ENCODE measurements around the gene FGF4.

FGF4 gene

DNA sequence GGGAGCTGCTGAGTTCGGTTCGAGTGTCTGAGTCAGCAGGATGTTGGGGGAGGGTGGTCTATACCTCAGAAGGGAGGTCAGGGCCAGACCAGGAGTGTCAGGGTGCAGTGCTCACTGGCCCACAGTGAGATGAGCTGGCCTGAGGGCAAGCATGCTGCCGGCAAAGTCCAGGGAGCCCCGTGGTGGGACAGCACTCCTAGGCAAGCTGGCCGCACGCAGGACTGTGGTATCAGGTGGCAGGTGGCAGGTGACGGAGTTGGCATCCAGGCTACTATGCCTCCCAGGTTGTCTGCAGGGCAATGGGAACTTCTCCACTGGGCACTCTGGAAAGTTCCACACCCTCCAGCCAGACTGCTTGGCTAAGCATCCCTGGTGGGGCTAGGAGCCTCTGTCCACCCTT, 39.3 kb upstream of the FGF4 start:
- no peak for DNase-seq
- TF ChIP-seq POLR2A (IDR thresholded peaks at IDR 0.05; ENCODE audit: low read length) = no peak
- no peak for TF ChIP-seq GATA1 (IDR thresholded peaks at IDR 0.05; ENCODE audit: low read depth, low read length)

DNA sequence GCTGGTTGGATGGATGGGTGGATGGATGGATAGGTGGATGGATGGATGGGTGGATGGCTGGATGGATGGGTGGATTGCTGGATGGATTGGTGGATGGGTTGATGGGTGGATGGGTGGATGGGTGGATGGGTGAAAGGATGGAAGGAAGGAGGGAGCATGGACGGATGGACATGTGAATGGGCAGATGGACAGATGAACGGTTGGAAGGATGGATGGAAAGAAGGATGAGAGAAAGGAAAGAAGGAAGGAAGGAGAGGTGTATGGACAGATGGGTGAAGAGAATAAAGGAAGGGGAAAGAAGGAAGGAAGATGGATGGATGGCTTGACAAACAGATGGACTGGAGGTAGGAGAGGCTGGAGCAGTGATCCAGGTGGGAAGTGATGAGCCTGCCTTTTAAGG, 38.7 kb upstream of the FGF4 start:
- no peak for DNase-seq
- TF ChIP-seq GATA1 (IDR thresholded peaks at IDR 0.05; ENCODE audit: low read depth, low read length) (no peak), POLR2A (IDR thresholded peaks at IDR 0.05; ENCODE audit: low read length) (no peak)

DNA sequence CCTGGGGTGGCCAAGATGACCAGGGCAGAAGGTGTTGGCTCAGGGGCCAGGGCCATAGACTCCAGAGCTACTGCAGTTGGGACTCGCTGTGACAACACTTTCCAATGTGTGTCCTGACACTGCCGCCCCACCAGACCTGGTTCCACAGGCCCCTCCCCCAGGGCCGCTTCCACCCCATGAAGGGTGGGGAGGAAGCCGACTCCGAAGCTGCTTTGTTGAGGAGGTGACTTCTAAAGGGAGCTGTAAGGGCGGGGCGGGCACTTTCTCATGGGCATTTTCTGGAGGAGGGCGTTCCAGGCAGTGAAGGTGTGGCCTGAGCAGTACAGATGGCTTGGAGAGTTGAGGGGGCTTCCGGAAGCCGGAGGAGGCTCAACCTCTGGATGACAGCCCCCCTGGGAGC, 37.8 kb upstream of the FGF4 start:
- TF ChIP-seq GATA1 (IDR thresholded peaks at IDR 0.05; ENCODE audit: low read depth, low read length) (no peak), POLR2A (IDR thresholded peaks at IDR 0.05; ENCODE audit: low read length) (no peak)
- DNase-seq = no peak

GRCh38 chr11:69812256-69812655, 37.1 kb upstream of the FGF4 start:
- no peak for TF ChIP-seq GATA1 (IDR thresholded peaks at IDR 0.05; ENCODE audit: low read depth, low read length)
- no peak for TF ChIP-seq POLR2A (IDR thresholded peaks at IDR 0.05; ENCODE audit: low read length)
- DNase-seq = no peak

DNA sequence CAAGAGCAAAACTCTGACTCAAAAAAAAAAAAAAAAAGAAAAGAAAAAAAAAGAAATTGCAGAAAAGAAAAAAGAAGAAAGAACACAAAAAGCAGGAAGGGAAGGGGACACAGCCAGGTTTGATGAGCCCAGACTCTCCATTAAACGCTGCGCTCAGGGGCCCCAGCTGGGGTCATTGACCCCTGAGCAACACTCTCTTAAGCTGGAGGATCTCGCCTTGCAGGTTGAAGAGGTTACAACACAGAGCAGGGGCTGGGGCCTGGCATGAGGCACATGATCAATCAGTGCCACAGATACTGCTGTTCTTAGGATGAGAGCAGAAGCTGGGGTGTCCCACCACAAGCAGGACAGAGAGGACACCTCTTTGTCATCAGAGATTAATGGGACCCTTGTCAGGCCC, 36.3 kb upstream of the FGF4 start:
- no peak for TF ChIP-seq GATA1 (IDR thresholded peaks at IDR 0.05; ENCODE audit: low read depth, low read length)
- no peak for TF ChIP-seq POLR2A (IDR thresholded peaks at IDR 0.05; ENCODE audit: low read length)
- DNase-seq = no peak

- DNase-seq = no peak
These were observed 35.4 kb upstream of the FGF4 start for GRCh38 chr11:69810289-69811118.

GRCh38 chr11:69808667-69809086, 33.5 kb upstream of the FGF4 start:
- no peak for DNase-seq
- TF ChIP-seq GATA1 (IDR thresholded peaks at IDR 0.05; ENCODE audit: low read depth, low read length) = no peak
- TF ChIP-seq POLR2A (IDR thresholded peaks at IDR 0.05; ENCODE audit: low read length) = no peak

More at GRCh38 chr11:69810289-69811118, 35.4 kb upstream of the FGF4 start:
- TF ChIP-seq POLR2A (IDR thresholded peaks at IDR 0.05; ENCODE audit: low read length) (no peak), GATA1 (IDR thresholded peaks at IDR 0.05; ENCODE audit: low read depth, low read length) (no peak)

- no peak for DNase-seq
- no peak for TF ChIP-seq POLR2A (IDR thresholded peaks at IDR 0.05; ENCODE audit: low read length)
- TF ChIP-seq GATA1 (IDR thresholded peaks at IDR 0.05; ENCODE audit: low read depth, low read length) = no peak
These were observed 32.1 kb upstream of the FGF4 start for GRCh38 chr11:69807106-69807815.

- TF ChIP-seq GATA1 (IDR thresholded peaks at IDR 0.05; ENCODE audit: low read depth, low read length) (no peak), POLR2A (IDR thresholded peaks at IDR 0.05; ENCODE audit: low read length) (no peak)
- no peak for DNase-seq
These were observed 29.8 kb upstream of the FGF4 start for GRCh38 chr11:69804769-69805508.

- no peak for TF ChIP-seq POLR2A (IDR thresholded peaks at IDR 0.05; ENCODE audit: low read length)
- no peak for TF ChIP-seq GATA1 (IDR thresholded peaks at IDR 0.05; ENCODE audit: low read depth, low read length)
- DNase-seq = no peak
These were observed 28.6 kb upstream of the FGF4 start for GRCh38 chr11:69803604-69804218.

DNA sequence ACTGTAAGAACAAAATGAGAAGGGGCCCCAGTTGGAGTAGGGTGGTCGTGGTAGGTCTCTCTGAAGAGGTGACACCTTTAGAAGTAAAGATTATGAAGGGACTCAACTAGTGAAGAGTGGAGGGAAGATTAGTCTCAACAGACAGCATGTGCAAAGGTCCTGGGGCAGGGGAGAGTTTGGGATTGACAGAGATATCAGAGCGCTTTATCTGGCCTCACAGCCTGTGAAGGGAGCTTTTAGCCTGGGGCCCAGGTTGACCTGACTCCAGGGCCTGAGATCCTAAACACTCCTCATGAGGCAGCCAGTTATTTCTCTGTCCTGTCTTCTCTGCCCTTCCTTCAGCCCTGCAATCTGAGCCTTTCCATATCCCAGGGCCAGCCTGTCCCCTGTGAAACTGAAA, 27.9 kb upstream of the FGF4 start:
- no peak for DNase-seq
- TF ChIP-seq GATA1 (IDR thresholded peaks at IDR 0.05; ENCODE audit: low read depth, low read length) = no peak

DNA sequence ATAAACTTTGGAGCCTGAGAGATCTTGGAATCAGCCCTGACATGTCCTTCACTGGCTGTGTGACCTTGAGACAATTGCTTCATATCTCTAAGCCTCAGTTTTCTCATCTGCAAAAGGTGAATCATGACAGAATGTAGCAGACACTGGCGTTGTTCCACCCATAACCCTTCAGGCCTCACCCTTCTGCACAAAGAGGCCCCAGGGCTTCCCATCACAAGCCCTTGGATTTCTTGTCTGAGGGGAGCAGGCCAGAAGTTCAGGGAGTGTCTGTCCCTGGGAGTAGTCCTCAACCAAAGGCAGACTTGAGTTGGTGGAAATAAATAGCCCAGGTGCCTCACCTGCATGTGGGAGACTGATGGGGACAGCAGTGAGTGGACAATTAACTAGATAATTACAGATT, 27.4 kb upstream of the FGF4 start:
- no peak for DNase-seq
- TF ChIP-seq POLR2A (IDR thresholded peaks at IDR 0.05; ENCODE audit: low read length) = no peak

DNA sequence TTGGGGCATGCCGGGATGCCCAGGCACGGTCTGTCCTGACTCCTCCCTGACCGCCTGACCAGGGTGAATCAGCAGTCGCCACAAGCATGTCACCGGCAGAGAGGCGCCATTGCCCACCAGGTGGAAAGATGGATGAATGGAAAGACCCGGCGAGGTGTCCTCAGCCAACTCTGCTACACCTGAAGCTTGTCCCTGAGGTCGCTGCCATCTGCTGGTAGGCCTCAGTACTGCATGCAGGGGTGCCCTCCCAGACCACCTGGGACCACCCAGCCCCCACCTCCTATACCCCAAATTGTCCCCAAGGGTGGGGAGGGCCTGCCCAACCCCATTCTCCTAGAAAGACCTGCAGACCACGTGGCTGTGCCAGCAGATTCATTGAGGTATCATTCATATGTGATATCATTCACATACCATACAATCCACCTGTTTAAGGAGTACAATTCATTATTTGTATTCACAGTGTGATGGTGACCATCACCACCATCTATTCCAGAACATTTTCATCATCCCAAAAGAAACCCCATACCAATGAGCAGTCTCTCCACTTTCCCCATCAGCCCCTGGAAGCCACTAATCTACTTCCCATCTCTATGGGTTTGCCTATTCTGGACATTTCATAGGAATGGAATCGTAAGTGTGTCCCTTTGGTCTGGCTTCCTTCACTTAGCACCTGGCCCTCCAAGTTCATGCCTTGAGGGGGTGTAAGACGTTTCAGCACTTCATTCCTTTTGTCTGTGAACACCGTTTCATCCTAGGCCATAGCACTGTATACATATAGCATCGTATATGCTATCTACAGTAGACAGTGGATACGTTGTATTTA, 26.6 kb upstream of the FGF4 start:
- DNase-seq = peak; percentile 10 to 32
- TF ChIP-seq POLR2A (IDR thresholded peaks at IDR 0.05; ENCODE audit: low read length) = no peak
- TF ChIP-seq GATA1 (IDR thresholded peaks at IDR 0.05; ENCODE audit: low read depth, low read length) = no peak

Measured in erythroblast (primary cell).